Body of pancreas (tissue), 4 donors: ENCODE results near the gene TSPAN18.

Experiments used
- CTCF ChIP-seq, 7 experiments: fragments of 450-650 bp in 4 of 7; fragments of 200-600 bp in 3 of 7; sonication (generic) in 3 of 7; IDR thresholded peaks; one replicate each; pipeline ENCODE4 v1.5.1; 2016 to 2019; ENCODE audit warnings: antibody characterized with exemption in 7 of 7
- POLR2A ChIP-seq, 3 donors: fragments of 450-650 bp; IDR thresholded peaks; one replicate each; pipeline ENCODE4 v1.6.1; 2016; ENCODE audit warnings: antibody characterized with exemption in 3 of 3, mild to moderate bottlenecking in 2 of 3

- TF ChIP-seq CTCF (IDR thresholded peaks at IDR 0.05) (no peak), POLR2A (IDR thresholded peaks at IDR 0.05) (no peak)
Observed at GRCh38 chr11:44787981-44788380, 61.2 kb downstream of the TSPAN18 start.
